K562 (cell line): ENCODE measurements around the gene SLC19A1. TPM values are rescaled to one million over a fixed set of nuclear protein-coding genes. Genes with fewer than 3 reads are reported as not detected.

Experiments
- ATF3 ChIP-seq, 2 experiments: fragments of 450-650 bp in 1 of 2; sonication (generic) in 1 of 2; formaldehyde crosslinking in 1 of 2; IDR thresholded peaks in 1 of 2; conservative IDR thresholded peaks in 1 of 2; 2 replicates each; pipeline versions ENCODE4 v1.6.1 to v1.8.1; 2016 to 2023; ENCODE audit warnings: mild to moderate bottlenecking in 2 of 2, moderate library complexity in 2 of 2, inconsistent platforms in 1 of 2, missing genetic modification reagents in 1 of 2
- CREB3L1 ChIP-seq: fragments of 450-650 bp; IDR thresholded peaks from 2 replicates; pipeline ENCODE4 v1.6.1; 2014; ENCODE audit warnings: low read depth, mild to moderate bottlenecking, moderate library complexity, borderline replicate concordance
- ETS1 ChIP-seq: conservative IDR thresholded peaks from 2 replicates; pipeline ENCODE4 v1.6.1; 2011; ENCODE audit warnings: low read depth, mild to moderate bottlenecking, low read length; ENCODE audit not compliant: control insufficient read depth
- EZH2 ChIP-seq: IDR thresholded peaks from 2 replicates; pipeline ENCODE4 v1.6.1; 2012; ENCODE audit warnings: low read depth, mild to moderate bottlenecking, inconsistent platforms, low read length, borderline replicate concordance
- IRF9 ChIP-seq: fragments of 450-650 bp; IDR thresholded peaks from 2 replicates; pipeline ENCODE4 v1.6.1; 2016; ENCODE audit warnings: missing biosample characterization, missing genetic modification characterization
- NFYB ChIP-seq: IDR thresholded peaks from 2 replicates; pipeline ENCODE4 v1.6.1; 2011; ENCODE audit warnings: mild to moderate bottlenecking, moderate library complexity; ENCODE audit not compliant: insufficient read length; ENCODE audit errors: extremely low read depth
- RREB1 ChIP-seq: fragments of 250-450 bp; sonication (Bioruptor Pico); IDR thresholded peaks from 2 replicates; pipeline ENCODE4 v1.4.0; 2020
- STAT5A ChIP-seq: IDR thresholded peaks from 2 replicates; pipeline ENCODE4 v1.6.1; 2012; ENCODE audit warnings: low read length, inconsistent platforms, borderline replicate concordance
- ZNF398 ChIP-seq: fragments of 250-450 bp; sonication (Bioruptor Pico); IDR thresholded peaks from 2 replicates; pipeline ENCODE4 v1.8.0; 2021; ENCODE audit warnings: moderate library complexity, mild to moderate bottlenecking, inconsistent platforms
- polyA plus RNA-seq, 8 experiments: library from polyadenylated mRNA; depleted of rRNA in 4 of 8; stranded (reverse) in 5 of 8; unstranded in 3 of 8; fragments of >200 nt; fragmentation: Nextera tagmentation in 2 of 8; fragmentation: Illumina TruSeq in 1 of 8; extraction: Ambion mirVana in 2 of 8; extraction: Trizol in 1 of 8; gene quantifications; 2 replicates each; pipeline versions ENCODE4 v1.2.1 to v1.2.3, GENCODE V29; 2011 to 2014; ENCODE audit warnings: inconsistent platforms in 1 of 8, missing spikeins in 1 of 8
- total RNA-seq, 7 experiments: library from RNA; depleted of rRNA in 6 of 7; stranded (reverse); fragments of >200 nt in 6 of 7; fragmentation: Illumina TruSeq in 2 of 7; extraction: Trizol in 2 of 7; gene quantifications; 2 replicates each; pipeline versions ENCODE4 v1.2.1 to v1.2.3, GENCODE V29; 2011 to 2021; ENCODE audit warnings: low replicate concordance in 1 of 7

Gene SLC19A1
- total and polyA plus RNA-seq, 9 of the 15 experiments (the other 6 are each of a cell fraction or from before 2014, with no cell fraction given) = 0.65 to 88.7 (median 12.0) TPM

GRCh38 chr21:45555557-45556301, 13.5 kb upstream of the SLC19A1 start (continued):
- TF ChIP-seq RREB1 (CRISPR knock-in tag) (no peak), ETS1 (0 out of 2 replicates have a peak, but pooled peaks have one; percentile 28), ATF3 (IDR thresholded peaks at IDR 0.05) (peak; percentile 91), ATF3 (CRISPR knock-in tag; conservative IDR thresholded peaks at IDR 0.05) (peak; percentile 75; the same call in 1 of the 2 replicates), ZNF398 (CRISPR knock-in tag) (no peak), EZH2 (no peak), CREB3L1 (peak; percentile 63; the same call in 1 of the 2 replicates), NFYB (no peak), STAT5A (no peak), IRF9 (tag) (no peak)
